Choroid plexus epithelial cell (primary cell): Measurements from ENCODE around the gene C14orf93.

ENCODE experiments used
- DNase-seq: peaks from one replicate; pipeline ENCODE4 v3.0.0-alpha.2; 2010; ENCODE audit warnings: low read depth
- H3K4me3 ChIP-seq: 2 replicates; pipeline ENCODE4 v1.5.1; 2011; ENCODE audit warnings: low read depth, mild to moderate bottlenecking, control low read depth, low read length, moderate library complexity
- CTCF ChIP-seq: conservative IDR thresholded peaks from 2 replicates; pipeline ENCODE4 v1.5.1; 2011; ENCODE audit warnings: low read depth, mild to moderate bottlenecking, control low read depth, inconsistent platforms, low read length, moderate library complexity

C14orf93 gene

DNA sequence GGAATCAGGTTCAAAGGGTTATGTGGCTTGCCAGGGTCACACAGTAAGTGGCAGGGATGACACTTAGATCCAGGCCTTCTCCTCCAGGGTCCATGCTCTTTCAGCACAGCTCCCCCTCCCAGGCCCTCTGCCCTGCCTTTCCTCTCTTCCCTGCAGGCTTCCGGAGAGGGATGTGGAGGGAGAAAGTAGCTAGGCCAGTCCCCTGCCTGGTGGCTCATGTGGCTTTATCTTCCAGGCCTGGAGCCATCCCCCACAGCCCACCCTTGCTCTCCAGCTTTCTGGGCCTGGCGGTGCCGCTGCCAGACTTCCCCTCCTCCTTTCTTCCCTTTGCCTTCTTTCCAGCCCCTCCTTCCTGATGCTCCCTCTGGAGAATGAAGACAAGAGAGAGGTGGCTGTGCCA lies 33.8 kb upstream of the C14orf93 start:
- no peak for DNase-seq

DNA sequence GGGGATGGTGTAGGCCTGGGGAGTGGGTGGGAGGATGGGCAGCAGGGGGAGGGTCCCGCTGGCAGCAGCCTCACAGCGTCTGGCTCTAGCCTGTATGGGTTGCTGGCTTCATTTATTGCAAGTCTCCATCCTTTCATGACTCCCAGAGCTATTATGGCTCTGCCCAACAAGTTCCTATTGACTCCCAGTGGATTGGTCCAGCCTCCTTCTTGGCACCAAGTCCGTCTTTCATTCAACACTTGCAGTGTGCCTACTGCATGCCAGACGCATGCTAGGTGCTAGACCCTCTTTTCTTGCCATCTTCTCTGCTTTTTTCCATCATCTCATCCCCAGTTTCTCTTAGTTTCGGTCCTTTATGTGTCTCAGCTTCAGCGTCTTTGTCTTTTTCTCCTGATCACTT lies 33.2 kb upstream of the C14orf93 start:
- TF ChIP-seq CTCF, result no peak
- no peak for DNase-seq
- no peak overlapping the region for H3K4me3 ChIP-seq

More for the DNA sequence above, 33.8 kb upstream of the C14orf93 start:
- no peak overlapping the region for H3K4me3 ChIP-seq
- no peak for TF ChIP-seq CTCF

GRCh38 chr14:23042162-23042965 lies 32.4 kb upstream of the C14orf93 start, which contains the start of gene PSMB11:
Gene PSMB11 (plus strand): TSS chr14:23042212. CDS start chr14:23042226, 14 bp downstream.
- DNase-seq, result no peak
- no peak for TF ChIP-seq CTCF
- no peak within 1 kb of the TSS for H3K4me3 ChIP-seq

GRCh38 chr14:23041729-23042128 lies 31.8 kb upstream of the C14orf93 start:
- H3K4me3 ChIP-seq, result no peak overlapping the region
- no peak for DNase-seq
- TF ChIP-seq CTCF, result no peak

- no peak for DNase-seq
- no peak overlapping the region for H3K4me3 ChIP-seq
- no peak for TF ChIP-seq CTCF
Observed at GRCh38 chr14:23040100-23040499, 30.2 kb upstream of the C14orf93 start.

DNA sequence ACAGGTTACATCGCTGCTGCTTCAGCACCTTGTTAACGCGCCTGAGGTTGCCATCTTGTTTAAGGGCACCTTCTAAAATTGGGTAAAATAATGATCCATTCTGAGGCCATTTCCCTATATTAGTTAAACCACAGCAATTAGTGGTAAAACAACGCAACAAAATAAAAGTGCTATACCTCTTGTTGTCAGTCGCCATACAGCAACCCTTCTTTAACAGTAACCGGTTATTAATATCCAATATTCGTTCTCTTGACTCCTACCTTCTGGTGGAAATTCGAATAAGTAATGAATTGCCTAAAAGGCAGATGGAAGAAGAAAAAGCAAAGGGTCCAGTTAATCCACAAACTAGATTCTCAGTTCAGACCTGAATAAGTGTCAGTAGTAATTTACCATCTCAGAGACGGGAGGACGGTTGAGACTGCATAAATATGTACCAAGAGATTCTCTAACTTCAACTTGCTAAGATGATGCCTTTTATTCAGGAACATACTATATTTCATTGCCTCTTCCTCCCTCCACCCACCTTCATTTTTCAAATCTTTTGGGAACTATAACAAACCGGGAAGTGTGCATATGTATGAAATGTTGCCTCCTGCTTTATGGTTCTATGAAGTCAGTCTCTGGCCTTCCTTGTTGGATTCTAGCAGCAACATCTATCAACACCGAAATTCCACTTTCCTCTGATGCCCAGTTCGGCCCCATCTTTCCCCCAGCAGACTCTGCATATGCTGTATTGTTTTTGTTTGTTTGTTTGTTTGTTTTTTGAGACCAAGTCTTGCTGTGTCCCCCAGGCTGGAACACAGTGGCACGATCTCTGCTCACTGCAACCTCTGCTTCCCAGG lies 25.6 kb upstream of the C14orf93 start:
- H3K4me3 ChIP-seq, result peak overlapping the region; percentile 93
- no peak for DNase-seq
- TF ChIP-seq CTCF, result no peak
